UCSD-AML1 (cell line): ENCODE data around the gene ANKZF1.

Experiments used
- DNase-seq: peaks from one replicate; lab custom pipeline; 2025; ENCODE audit not compliant: unreplicated experiment; lab: John Stamatoyannopoulos, UW

The ANKZF1 gene

DNA sequence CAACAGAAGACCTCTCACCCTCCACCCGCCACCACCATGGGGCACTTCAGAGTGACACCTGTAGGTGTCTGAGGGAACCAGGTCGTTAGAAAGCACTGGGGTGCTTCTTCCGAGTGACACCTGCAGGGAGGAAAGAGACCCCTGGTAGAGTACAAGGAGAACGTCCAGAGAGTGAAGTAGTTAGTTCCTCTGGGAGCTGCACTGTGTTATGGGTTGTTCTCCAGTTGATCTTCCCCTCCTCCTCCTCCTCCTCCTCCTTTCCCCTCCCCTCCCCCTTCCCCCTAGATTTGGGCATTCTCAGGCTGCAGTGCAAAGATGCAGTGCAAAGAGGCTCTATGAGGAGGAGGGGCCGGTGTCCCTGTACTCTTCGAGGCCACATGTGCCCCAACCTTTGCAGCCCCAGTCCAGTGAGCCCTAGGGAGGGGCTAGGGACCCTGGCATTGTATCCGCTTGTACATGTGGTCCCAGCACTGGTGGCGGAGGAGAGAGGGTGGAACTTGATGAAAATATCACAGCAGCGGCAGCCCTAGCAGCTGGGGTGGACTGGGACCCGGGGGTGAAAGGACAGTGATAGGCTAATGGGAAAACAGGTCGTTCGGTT lies 50.4 kb downstream of the ANKZF1 start:
- no peak for DNase-seq

DNA sequence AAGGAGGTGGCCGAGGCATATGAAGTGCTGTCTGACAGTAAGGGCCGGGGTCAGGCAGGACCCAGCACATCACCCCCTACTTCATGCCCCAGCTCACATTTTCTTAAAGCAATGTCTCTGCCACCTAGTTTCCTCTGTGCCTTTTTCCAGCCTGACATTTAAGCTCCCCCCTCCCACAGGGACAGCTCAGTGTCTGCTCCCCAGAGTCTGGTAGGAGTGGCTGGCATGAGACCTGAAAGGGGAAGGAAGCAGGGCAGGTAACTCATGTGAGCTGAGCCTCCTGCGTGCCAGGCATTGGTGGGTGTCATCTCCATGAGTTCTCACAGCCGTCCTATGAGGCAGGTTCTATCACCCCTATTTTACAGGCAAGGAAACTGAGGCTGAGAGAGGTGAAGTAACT lies 51.0 kb downstream of the ANKZF1 start:
- no peak for DNase-seq

DNA sequence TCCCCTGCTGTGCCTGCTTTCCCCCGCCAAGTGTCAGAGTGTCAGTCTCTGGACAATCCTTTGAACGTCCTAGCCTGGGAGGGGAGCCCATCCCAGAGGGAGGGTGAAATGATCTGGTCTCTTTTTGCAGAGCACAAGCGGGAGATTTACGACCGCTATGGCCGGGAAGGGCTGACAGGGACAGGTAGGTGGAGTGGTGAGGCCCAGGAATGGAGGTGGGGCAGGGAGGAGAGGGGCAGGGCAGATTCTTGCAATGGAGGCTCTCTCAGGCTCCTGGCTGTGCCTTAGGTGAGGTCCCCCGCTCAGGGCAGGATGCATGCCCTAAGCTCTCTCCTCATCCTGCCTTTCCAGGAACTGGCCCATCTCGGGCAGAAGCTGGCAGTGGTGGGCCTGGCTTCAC lies 52.0 kb downstream of the ANKZF1 start:
- no peak for DNase-seq

GRCh38 chr2:219282375-219282774 lies 52.8 kb downstream of the ANKZF1 start:
- DNase-seq = no peak

GRCh38 chr2:219282943-219283581 lies 53.5 kb downstream of the ANKZF1 start:
- peak; percentile 33 for DNase-seq

DNA sequence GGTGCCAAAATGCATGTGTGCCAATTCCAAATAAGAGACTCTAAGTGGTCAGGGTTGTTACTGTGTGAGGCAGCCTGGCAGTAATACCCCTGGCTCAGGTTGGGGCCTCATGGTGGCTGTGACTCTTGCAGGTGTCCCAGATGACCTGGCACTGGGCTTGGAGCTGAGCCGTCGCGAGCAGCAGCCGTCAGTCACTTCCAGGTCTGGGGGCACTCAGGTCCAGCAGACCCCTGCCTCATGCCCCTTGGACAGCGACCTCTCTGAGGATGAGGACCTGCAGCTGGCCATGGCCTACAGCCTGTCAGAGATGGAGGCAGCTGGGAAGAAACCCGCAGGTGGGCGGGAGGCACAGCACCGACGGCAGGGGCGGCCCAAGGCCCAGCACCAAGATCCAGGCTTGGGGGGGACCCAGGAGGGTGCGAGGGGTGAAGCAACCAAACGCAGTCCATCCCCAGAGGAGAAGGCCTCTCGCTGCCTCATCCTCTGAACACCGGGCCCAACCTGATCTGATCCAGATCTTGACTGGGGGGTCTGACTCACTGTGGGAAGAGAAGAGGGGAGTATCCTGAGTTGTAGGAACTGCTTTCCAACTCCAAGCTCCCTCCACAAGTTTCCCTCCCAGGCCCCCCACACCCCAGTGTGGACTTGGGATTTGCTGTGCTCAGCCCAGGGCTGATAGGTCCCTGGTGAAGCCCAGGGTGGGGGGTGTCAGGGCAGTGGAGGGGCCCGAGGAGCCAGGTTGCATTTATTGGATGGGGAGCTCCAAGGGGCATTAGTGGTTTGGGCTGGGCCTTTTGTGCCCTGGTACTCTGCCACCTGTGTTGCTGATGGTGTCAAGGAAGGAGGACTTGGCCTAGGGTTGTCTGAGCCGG lies 55.1 kb downstream of the ANKZF1 start:
- no peak for DNase-seq

DNA sequence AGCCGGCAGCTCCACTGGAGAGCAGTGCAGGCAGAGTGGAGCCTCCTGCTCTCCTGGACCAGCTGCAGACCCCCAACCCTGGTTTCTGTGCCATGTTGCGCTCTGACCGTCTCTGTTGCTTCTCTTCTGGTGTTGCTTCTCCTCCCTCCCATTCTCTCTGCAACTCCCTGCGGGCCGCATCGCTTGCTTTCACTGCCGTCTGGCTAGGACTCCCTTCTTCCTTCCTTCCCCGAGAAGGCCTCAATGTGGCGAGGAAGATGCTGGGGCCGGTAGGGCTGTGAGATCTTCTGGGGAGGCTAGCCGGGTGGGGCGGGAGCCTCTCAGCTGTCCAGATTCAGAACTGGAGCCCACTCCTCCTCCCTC lies 55.7 kb downstream of the ANKZF1 start:
- DNase-seq = no peak

- no peak for DNase-seq
Measured at GRCh38 chr2:219285894-219286425, 56.4 kb downstream of the ANKZF1 start.
